GM18507 (cell line): Measurements from ENCODE around the gene SNED1.
"Not testable (repeated sequence)": the region's sequence is repeated elsewhere in the genome, so short reads cannot be mapped to it uniquely, and the experiment has no call there.

Source experiments
- DNase-seq: peaks from one replicate; pipeline ENCODE4 v3.0.0; 2011; ENCODE audit warnings: low read depth; ENCODE audit not compliant: insufficient read length; ENCODE audit errors: extremely low spot score
- FAIRE-seq: peaks from 2 replicates; lab custom pipeline; 2011; peaks lifted over from hg19 to GRCh38; lab: Jason Lieb, UNC

The SNED1 gene

GRCh38 chr2:240968731-240969624 is 29.4 kb upstream of the SNED1 start:
- FAIRE-seq (no peak), DNase-seq (no peak)

GRCh38 chr2:240970104-240970503 is 28.3 kb upstream of the SNED1 start:
- no peak for FAIRE-seq
- DNase-seq, result no peak

- DNase-seq (no peak), FAIRE-seq (no peak)
Measured at GRCh38 chr2:240970816-240971215, 27.6 kb upstream of the SNED1 start.

GRCh38 chr2:240972201-240972600 is 26.2 kb upstream of the SNED1 start:
- FAIRE-seq, result no peak
- no peak for DNase-seq

- FAIRE-seq (no peak), DNase-seq (no peak)
Measured at GRCh38 chr2:240972636-240973521, 25.5 kb upstream of the SNED1 start.

- FAIRE-seq (no peak), DNase-seq (no peak)
Measured at GRCh38 chr2:240974771-240975572, 23.4 kb upstream of the SNED1 start.

- not testable (repeated sequence) for FAIRE-seq, DNase-seq
Measured at GRCh38 chr2:240975903-240976302, 22.5 kb upstream of the SNED1 start.

- no peak for FAIRE-seq
Measured at GRCh38 chr2:240981280-240981679, 17.1 kb upstream of the SNED1 start.

GRCh38 chr2:240981871-240982800 is 16.3 kb upstream of the SNED1 start:
- DNase-seq, result no peak
- no peak for FAIRE-seq

More at GRCh38 chr2:240981280-240981679, 17.1 kb upstream of the SNED1 start:
- DNase-seq, result no peak

- FAIRE-seq (no peak), DNase-seq (no peak)
Measured at GRCh38 chr2:240982821-240983281, 15.6 kb upstream of the SNED1 start.

GRCh38 chr2:240983361-240983995 is 14.9 kb upstream of the SNED1 start:
- no peak for DNase-seq
- no peak for FAIRE-seq

- DNase-seq, result no peak
Measured at GRCh38 chr2:240983996-240984498, 14.4 kb upstream of the SNED1 start.

GRCh38 chr2:240985881-240986786 is 12.3 kb upstream of the SNED1 start:
- no peak for FAIRE-seq
- no peak for DNase-seq

More at GRCh38 chr2:240983996-240984498, 14.4 kb upstream of the SNED1 start:
- FAIRE-seq, result no peak

- FAIRE-seq, result no peak
- no peak for DNase-seq
Measured at GRCh38 chr2:240986787-240987411, 11.5 kb upstream of the SNED1 start.

GRCh38 chr2:240987588-240987987 is 10.8 kb upstream of the SNED1 start:
- no peak for DNase-seq
- no peak for FAIRE-seq

GRCh38 chr2:240988146-240988545 is 10.3 kb upstream of the SNED1 start:
- FAIRE-seq (no peak), DNase-seq (no peak)
